HG03097 (cell line): ENCODE results near the gene PALD1.

Experiments used
- ATAC-seq: cut with Tn5 transposase; IDR thresholded peaks from one replicate; pipeline ENCODE4 v1.9.1; 2021; ENCODE audit not compliant: unreplicated experiment, low FRiP score

Gene PALD1

GRCh38 chr10:70478191-70479164 lies at the start of gene PALD1:
PALD1 (plus strand) TSS chr10:70478767; CDS start chr10:70525952, 47,185 bp downstream.
- ATAC-seq, result no peak

GRCh38 chr10:70430493-70431445 lies 47.8 kb upstream of the PALD1 start:
- no peak for ATAC-seq

GRCh38 chr10:70432101-70432500 lies 46.5 kb upstream of the PALD1 start:
- ATAC-seq, result no peak

GRCh38 chr10:70432561-70433263 lies 45.9 kb upstream of the PALD1 start:
- no peak for ATAC-seq

- no peak for ATAC-seq
These were observed 44.8 kb upstream of the PALD1 start for GRCh38 chr10:70433581-70434280.

DNA sequence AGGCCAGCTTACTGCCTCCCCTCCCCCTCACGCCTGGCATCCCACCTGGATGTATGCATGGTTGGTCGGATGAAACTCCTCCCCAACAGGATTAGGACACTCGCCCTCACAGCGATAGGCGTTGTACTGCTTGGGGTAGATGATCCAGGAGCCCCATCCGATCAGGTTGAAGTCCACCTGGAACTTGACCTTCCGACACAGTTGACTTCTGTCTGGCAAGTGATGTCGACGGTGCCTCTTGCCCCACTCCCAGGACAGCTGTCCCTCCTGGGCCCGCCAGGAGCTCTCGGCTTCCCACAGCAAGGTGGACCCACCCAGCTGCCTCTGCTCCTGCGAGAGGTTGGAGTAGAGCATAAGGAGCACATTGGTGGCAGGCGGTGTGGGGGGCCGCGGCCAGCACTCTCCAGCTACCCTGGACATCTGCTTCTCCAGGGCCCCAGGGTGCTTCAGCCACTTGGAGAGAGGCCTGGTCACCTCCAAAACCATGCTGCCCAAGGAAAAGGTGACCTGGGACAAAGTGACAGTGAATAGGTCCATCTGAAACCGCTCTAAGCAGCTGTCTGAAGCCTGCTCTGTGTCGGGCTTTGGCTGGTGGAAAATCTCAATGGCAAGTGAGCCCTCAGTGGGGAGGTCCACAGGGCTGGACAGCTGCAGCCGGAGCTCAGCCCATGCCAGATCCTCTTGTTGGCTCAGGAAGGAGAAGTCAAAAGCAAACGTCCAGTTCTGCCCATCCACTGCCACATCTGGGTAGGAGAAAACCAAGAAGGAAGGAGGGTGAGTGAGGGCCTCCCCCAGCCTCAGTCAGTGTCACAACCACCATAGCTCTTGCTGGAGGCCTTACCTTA lies 43.1 kb upstream of the PALD1 start:
- ATAC-seq, result no peak

GRCh38 chr10:70437721-70438120 lies 40.8 kb upstream of the PALD1 start:
- ATAC-seq, result no peak

DNA sequence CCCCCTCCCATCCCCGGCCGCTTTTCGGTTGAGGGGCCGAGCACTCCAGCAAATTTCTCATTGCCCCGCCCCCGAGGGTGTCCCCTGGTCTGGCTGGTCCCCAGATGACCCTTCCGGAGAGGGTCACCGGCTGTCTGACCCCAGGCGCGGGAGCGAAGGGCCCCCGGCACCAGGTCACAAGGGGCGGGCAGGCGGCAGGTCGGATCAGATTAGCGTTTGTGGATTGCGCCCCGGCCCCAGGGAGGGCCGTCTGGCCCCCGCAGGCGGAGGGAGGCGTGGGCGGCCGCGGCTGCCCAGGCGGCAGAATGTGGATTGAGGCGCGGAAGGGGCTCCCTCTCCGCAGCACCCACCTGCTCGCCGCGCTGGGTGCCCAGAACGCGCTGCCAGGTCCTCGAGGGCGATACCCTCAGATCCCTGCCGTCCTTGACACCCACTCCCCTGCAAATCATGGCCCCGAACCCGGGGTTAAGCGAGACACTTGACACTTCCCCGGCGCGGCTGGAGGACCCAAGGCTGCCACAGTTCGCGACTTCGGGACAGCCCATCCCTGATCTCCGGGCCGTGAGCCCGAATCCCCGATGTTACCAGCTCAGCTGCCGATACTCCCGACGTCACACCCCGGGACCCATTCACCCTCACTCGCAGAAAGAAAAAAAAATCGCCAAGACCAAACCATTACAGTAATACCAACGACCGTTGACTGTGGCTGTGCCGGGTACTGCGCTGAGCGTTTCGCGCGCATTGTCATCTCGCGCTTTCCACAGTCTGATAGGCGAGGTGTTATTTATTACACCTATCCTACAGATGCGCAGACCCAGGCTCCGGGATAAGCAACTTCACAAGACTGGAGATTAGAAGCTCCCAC lies 38.0 kb upstream of the PALD1 start:
- no peak for ATAC-seq

GRCh38 chr10:70441161-70441894 lies 37.2 kb upstream of the PALD1 start, which contains the start of gene NODAL:
NODAL (minus strand) TSS chr10:70441681; CDS start chr10:70441667, 14 bp downstream.
- ATAC-seq, result no peak

DNA sequence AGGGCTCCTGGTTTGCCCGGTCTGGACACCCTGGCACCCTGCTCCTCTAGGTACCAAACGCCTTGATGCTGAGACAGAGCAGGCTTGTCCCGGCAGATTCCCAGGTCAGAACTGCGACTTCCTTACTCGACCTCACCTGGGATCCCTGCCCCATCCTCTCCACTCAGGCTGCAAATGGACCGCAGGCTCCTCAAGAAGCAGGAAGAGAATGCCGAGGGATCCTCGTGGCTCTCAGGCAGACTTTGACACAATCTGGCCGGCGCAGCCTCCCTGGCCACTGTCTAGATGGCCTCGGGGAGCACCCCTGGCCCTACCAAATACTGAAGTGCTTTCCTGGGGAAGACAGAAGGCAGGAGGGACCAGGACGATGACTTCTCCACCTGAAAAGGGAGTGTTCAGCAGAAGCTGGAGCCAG lies 36.7 kb upstream of the PALD1 start:
- ATAC-seq, result no peak

DNA sequence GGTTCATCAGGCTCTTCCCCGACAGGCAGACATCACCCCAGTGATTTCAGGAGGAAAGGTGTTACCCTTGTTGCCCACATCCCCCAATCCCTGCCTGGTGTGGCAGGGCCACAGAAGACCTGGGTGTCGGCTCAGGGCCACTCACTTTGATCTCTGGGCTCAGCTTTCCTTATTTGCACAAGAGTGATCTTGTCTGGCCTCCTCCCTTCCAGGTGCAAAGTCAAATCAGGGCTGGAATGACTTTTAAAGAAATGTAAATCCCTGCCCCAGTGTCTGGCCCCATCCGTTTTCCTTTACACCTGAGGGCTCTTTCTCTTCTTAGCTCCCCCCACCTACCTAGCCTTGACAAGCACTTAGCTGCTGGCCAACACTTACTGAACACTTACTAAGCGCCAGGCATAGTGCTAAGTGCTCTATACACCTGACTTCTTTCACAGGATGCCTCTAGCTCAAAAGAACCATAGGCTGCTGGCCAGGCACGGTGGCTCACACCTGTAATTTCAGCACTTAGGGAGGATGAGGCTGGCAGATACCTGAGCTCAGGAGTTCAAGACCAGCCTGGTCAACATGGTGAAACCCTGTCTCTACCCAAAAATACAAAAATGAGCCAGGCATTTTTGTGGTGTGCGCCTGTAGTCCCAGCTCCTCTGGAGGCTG lies 36.1 kb upstream of the PALD1 start:
- ATAC-seq, result no peak

GRCh38 chr10:70444744-70445143 lies 33.8 kb upstream of the PALD1 start:
- no peak for ATAC-seq

GRCh38 chr10:70445718-70446657 lies 32.6 kb upstream of the PALD1 start:
- ATAC-seq, result no peak

- no peak for ATAC-seq
These were observed 30.3 kb upstream of the PALD1 start for GRCh38 chr10:70448236-70448635.

DNA sequence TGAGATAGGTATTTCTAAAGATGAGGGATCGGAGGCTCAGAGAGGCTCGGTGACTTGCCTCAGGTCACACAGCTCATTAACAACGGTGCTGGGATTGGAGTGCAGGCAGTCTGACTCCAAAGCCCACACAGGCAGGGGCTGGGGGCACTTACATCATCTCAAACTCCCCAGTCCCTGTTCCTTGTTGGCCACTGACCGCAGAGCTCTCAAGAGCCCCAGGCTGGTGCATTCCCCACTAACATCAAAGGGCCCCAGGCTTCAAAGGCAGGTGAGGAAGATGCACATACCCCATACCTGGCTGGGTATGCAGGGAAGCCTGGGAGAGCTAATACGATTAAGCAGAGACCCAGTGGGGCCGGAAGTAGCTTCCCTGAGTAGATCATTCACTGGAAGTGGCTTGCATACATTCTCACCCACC lies 23.3 kb upstream of the PALD1 start:
- ATAC-seq, result no peak

DNA sequence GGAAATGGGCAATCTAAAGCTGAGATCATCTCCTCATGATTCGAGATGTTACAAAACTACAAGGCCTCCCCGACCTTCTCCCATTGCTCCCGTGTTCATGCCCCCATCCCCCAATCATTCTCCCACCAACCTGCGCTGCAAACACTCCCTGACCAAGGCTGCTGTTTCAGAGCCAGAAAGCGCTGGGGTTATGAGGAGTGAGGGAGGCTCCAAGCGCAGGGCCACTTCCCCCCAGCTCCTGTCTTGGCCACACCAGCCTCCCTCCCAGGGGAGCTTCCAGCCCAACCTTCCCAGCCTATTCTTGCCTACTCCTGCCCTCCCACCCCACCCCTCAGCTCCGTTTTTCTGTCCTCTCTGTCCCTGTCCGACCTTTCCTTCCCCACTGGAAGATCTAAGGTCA lies 22.4 kb upstream of the PALD1 start:
- ATAC-seq, result no peak
